GM21529 (cell line): ENCODE measurements around the gene PARD3.
"Not testable (repeated sequence)": the region's sequence is repeated elsewhere in the genome, so short reads cannot be mapped to it uniquely, and the experiment has no call there.

Experiments
- ATAC-seq: cut with Tn5 transposase; IDR thresholded peaks from one replicate; pipeline ENCODE4 v1.9.1; 2021; ENCODE audit not compliant: unreplicated experiment

PARD3 gene

GRCh38 chr10:34364253-34365037, 450.7 kb downstream of the PARD3 start:
- no peak for ATAC-seq

DNA sequence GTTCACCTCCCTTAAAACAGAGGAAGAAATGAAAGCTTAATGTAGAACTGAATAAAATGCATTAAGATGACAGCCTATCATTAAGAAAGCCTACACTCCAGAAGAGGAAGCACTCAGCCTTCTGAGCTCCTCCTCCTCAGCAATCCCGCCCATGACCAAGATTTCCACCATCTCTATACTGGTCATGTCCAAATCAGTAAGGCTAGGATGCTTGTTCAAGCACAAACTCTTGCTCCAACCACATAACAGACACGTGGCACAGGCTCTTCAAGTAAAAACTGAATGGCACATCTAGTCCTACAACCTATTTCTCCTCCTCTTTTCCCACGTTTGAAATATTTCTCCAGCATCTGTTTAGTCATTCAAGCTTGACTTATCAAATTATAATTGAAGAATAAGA, 454.1 kb downstream of the PARD3 start:
- ATAC-seq, result no peak

DNA sequence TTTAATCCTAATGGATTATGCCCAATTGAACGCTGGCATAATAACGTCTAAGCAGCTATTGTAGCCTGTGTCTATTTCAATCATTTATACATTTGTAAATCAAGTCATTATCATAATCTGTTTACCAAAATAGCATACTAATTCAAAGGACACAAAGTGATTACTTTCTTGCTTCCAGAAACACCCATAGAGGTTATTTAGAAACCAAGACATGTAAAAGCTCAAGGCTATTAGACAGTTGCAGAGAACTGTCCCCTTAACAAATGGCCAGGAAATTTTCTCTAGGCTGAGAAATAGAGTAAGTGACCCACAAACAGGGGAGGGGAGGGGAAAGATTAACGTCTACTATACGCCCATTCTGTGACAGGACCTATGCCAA, 455.7 kb downstream of the PARD3 start:
- no peak for ATAC-seq

GRCh38 chr10:34358729-34359434, 456.2 kb downstream of the PARD3 start:
- ATAC-seq, result no peak

DNA sequence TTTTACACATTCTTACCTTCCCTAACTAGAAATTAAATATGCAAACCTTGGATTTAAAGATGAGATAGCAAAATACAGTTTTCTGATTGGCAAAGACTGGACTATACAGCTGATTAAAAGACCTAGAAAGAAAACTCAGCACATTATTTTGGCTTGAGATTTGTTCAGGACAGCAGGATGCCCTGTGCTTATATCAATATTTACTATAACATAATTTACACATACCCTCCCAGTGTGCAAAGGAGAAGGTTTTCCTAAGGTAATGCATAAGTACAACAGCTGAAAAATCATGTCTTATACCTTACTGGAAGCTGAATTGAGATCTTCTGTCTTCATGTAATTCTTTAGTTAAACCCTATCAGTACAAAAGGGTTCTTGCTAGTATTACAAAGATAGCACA, 458.6 kb downstream of the PARD3 start:
- no peak for ATAC-seq

DNA sequence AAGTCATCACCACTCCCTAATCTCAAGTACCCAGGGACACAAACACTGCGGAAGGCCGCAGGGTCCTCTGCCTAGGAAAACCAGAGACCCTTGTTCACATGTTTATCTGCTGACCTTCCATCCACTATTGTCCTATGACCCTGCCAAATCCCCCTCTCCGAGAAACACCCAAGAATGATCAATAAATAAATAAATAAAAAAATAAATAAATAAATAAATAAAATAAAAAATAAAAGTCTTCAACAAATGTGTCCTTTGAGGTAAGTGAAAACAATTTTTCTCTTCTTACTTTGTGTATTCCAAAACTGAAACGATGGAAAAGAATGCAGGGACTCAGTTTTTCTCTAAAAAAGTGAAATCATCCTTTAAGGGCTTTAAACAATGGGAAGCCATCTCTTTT, 461.6 kb downstream of the PARD3 start:
- ATAC-seq, result not testable (repeated sequence)

DNA sequence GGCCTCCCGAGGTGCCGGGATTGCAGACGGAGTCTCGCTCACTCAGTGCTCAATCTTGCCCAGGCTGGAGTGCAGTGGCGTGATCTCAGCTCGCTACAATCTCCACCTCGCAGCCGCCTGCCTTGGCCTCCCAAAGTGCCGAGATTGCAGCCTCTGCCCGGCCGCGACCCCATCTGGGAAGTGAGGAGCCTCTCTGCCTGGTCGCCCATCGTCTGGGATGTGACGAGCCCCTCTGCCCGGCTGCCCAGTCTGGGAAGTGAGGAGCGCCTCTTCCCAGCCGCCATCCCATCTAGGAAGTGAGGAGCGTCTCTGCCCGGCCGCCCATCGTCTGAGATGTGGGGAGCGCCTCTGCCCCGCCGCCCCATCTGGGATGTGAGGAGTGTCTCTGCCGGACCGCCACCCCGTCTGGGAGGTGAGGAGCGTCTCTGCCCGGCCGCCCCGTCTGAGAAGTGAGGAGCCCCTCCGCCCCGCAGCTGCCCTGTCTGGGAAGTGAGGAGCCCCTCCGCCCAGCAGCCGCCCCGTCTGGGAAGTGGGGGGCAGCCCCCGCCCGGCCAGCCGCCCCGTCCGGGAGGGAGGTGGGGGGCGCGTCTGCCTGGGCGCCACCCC, 462.4 kb downstream of the PARD3 start:
- ATAC-seq, result not testable (repeated sequence)

DNA sequence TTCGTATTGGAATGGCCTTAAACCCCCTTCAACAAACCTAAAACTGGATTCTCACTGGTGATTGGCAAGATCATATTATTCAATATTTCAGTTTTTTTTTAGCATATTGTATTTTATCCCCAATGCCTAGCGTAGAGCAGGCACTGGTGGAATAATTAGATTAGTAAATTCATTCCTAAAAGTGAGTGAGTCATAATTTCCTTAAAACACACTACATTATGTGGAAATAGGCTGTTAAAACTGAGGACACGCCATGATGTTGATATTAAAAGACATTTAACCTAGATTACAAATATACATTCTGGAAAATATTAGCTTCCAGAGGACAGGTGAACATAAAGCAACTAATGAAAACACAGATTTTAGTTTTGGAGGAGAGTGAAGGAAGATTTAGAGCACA, 463.9 kb downstream of the PARD3 start:
- ATAC-seq, result no peak

- no peak for ATAC-seq
Measured at GRCh38 chr10:34348917-34349485, 466.1 kb downstream of the PARD3 start.

DNA sequence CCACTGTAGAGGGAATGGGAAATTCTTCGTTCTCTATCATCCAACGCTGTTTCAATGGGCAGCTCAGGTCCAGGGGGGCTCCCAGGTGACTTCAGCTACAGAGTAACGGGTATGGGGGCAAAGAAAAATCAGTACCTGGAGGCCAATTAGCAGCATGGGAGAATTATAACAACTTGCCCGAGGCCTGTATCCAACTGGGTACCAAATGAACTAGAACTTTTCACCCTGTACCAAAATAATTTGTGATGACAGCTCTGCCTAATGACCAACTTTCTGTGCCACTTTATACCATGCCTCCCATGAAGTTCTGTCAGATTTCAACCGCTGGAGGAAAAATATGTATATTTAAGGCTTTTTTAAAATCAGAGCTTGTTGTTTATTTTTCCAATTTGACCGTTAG, 467.1 kb downstream of the PARD3 start:
- ATAC-seq, result no peak

- no peak for ATAC-seq
Measured at GRCh38 chr10:34347131-34347530, 468.0 kb downstream of the PARD3 start.

- ATAC-seq, result no peak
Measured at GRCh38 chr10:34346516-34347100, 468.5 kb downstream of the PARD3 start.

- ATAC-seq, result no peak
Measured at GRCh38 chr10:34345383-34345782, 469.7 kb downstream of the PARD3 start.

DNA sequence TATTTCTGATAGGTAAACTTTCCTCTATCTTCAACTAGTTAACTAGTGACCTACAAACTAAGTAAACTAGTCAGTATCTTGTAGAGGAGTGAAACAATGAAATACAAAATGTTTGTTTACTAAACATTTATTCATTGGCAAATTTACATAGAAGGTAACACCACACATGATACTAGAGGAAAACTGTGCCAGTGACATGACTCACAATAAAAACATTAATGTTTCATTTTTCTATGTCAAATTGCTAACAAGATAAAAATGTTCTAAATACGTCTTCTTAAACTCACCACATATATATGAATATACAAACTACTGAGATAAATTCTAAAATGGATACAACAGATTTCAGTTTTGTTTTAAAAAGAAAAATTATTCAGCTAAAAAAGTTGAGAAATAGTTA, 471.3 kb downstream of the PARD3 start:
- no peak for ATAC-seq

GRCh38 chr10:34341473-34341872, 473.6 kb downstream of the PARD3 start:
- no peak for ATAC-seq

GRCh38 chr10:34340934-34341333, 474.2 kb downstream of the PARD3 start:
- no peak for ATAC-seq

GRCh38 chr10:34339816-34340553, 475.1 kb downstream of the PARD3 start:
- ATAC-seq, result no peak

DNA sequence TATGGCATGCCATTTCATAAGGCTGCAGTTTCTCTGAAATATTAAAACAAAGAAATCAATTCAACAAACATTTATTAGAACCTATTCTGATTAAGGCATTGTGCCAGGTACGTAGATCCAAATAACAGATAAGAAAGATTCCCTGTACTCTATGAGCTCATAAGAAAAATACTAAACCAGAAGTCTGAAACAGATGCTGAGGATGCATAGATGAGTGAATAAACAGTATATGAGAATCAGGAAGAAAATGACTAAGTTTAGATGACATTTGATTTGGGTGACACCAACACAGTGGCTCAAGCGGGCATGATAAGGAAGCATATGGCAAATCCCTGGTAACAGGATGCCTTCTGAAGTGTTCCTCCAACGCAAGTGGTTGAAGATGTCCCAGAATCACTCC, 477.2 kb downstream of the PARD3 start:
- ATAC-seq, result no peak

DNA sequence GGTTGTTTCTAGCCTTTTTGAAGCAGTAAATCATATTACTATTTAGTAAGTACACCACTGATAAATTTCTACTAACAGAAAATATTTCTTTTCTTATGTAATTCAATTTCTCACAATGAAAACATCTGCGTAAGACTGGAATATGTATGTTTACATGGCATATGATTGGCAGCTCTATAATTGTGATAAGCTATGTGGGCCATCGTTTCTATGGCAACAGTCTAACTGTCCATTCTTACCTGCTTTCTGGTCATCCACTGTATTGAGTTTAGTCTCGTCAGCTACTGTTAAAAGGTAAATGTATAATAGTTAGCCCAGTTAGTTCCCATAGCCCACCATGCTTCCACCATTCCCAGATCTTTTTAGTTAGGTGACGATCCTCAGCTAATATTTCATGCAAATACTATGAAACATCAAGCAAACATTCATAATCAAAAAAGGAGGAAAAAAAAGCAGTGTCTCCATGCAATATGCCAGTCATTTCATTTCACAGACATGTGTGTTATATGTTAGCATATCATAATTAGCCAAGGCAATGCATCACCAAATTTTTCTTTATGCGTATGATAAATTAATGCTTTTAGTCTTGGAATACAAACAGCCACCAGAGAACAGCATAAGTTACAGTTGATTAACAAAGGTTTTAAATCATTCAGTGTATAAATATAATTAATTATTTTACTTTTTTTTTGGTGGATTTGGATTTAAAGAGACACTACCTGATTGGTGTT, 479.0 kb downstream of the PARD3 start:
- no peak for ATAC-seq

DNA sequence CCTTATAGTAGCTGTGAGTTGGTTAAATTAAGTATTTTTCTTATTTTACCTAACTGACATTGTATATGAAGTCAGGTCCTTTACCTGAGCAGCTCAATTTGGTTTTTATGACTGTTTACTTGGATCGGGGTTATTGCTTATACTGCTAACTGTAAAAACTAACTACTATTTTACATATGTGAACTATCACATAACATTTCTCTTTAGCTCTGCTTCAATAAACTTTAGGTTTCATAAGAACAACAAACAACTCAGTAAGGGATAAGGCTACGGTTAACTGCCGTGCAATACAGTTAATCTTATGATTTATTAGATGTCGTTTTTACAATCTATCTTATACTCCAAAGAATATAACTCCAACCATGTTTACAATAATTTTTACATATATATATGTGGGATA, 480.2 kb downstream of the PARD3 start:
- no peak for ATAC-seq
